Measurements from ENCODE around the gene ADCY2. TPM values are rescaled to one million over a fixed set of nuclear protein-coding genes. Genes with fewer than 3 reads are reported as not detected.

ADCY2 gene
- total RNA-seq, 1 experiment from 2014 or later, result not detected

GRCh38 chr5:7577381-7577780 lies 181.4 kb downstream of the ADCY2 start:
- DNase-seq, result no peak

GRCh38 chr5:7578071-7578470 lies 182.1 kb downstream of the ADCY2 start:
- Histone ChIP-seq H3K4me1 (ENCODE audit: low read length) (no peaks in the 10 kb centered on the region), H3K36me3 (ENCODE audit: insufficient read depth, low read length) (no peaks in the 10 kb centered on the region), H3K9me2 (replicated peaks; ENCODE audit: insufficient read depth, low read length) (no peaks in the 10 kb centered on the region), H3K9me3 (ENCODE audit: low read length) (no peaks in the 10 kb centered on the region), H3K79me2 (ENCODE audit: low read length) (no peaks in the 10 kb centered on the region), H3K27ac (ENCODE audit: low read length) (no peak overlapping the region), H3K4me3 (ENCODE audit: low read length) (no peak overlapping the region), H3K4me2 (ENCODE audit: low read depth, low read length, poor library complexity, severe bottlenecking) (no peak overlapping the region), H3K27me3 (ENCODE audit: low read length) (no peaks in the 10 kb centered on the region), H3K9ac (ENCODE audit: low read length) (no peak overlapping the region), H2AFZ (ENCODE audit: low read length) (no peak overlapping the region), H4K20me1 (ENCODE audit: insufficient read depth, low read depth, low read length) (no peaks in the 10 kb centered on the region)
- no peak for DNase-seq

More at GRCh38 chr5:7577381-7577780, 181.4 kb downstream of the ADCY2 start:
- Histone ChIP-seq H3K4me1 (ENCODE audit: low read length) (no peaks in the 10 kb centered on the region), H3K4me3 (ENCODE audit: low read length) (no peak overlapping the region), H2AFZ (ENCODE audit: low read length) (no peak overlapping the region), H3K36me3 (ENCODE audit: insufficient read depth, low read length) (no peaks in the 10 kb centered on the region), H3K9ac (ENCODE audit: low read length) (no peak overlapping the region), H3K27ac (ENCODE audit: low read length) (no peak overlapping the region), H3K9me3 (ENCODE audit: low read length) (no peaks in the 10 kb centered on the region), H4K20me1 (ENCODE audit: insufficient read depth, low read depth, low read length) (no peaks in the 10 kb centered on the region), H3K4me2 (ENCODE audit: low read depth, low read length, poor library complexity, severe bottlenecking) (no peak overlapping the region), H3K27me3 (ENCODE audit: low read length) (no peaks in the 10 kb centered on the region), H3K9me2 (replicated peaks; ENCODE audit: insufficient read depth, low read length) (no peaks in the 10 kb centered on the region), H3K79me2 (ENCODE audit: low read length) (no peaks in the 10 kb centered on the region)

GRCh38 chr5:7584749-7585148 lies 188.8 kb downstream of the ADCY2 start:
- Histone ChIP-seq H3K27ac (ENCODE audit: low read length) (no peak overlapping the region), H3K27me3 (ENCODE audit: low read length) (no peaks in the 10 kb centered on the region), H4K20me1 (ENCODE audit: insufficient read depth, low read depth, low read length) (no peaks in the 10 kb centered on the region), H3K4me2 (ENCODE audit: low read depth, low read length, poor library complexity, severe bottlenecking) (no peak overlapping the region), H3K9ac (ENCODE audit: low read length) (no peak overlapping the region), H2AFZ (ENCODE audit: low read length) (no peak overlapping the region), H3K79me2 (ENCODE audit: low read length) (no peaks in the 10 kb centered on the region), H3K9me2 (replicated peaks; ENCODE audit: insufficient read depth, low read length) (no peaks in the 10 kb centered on the region), H3K4me1 (ENCODE audit: low read length) (no peaks in the 10 kb centered on the region), H3K4me3 (ENCODE audit: low read length) (no peak overlapping the region), H3K36me3 (ENCODE audit: insufficient read depth, low read length) (no peaks in the 10 kb centered on the region), H3K9me3 (ENCODE audit: low read length) (no peaks in the 10 kb centered on the region)
- no peak for DNase-seq

- DNase-seq, result no peak
- Histone ChIP-seq H3K4me2 (ENCODE audit: low read depth, low read length, poor library complexity, severe bottlenecking) (no peak overlapping the region), H3K9ac (ENCODE audit: low read length) (no peak overlapping the region), H2AFZ (ENCODE audit: low read length) (no peak overlapping the region), H3K27ac (ENCODE audit: low read length) (no peak overlapping the region), H3K27me3 (ENCODE audit: low read length) (no peaks in the 10 kb centered on the region), H3K4me3 (ENCODE audit: low read length) (no peak overlapping the region), H3K79me2 (ENCODE audit: low read length) (no peaks in the 10 kb centered on the region), H3K4me1 (ENCODE audit: low read length) (no peaks in the 10 kb centered on the region), H4K20me1 (ENCODE audit: insufficient read depth, low read depth, low read length) (no peaks in the 10 kb centered on the region), H3K9me2 (replicated peaks; ENCODE audit: insufficient read depth, low read length) (no peaks in the 10 kb centered on the region), H3K36me3 (ENCODE audit: insufficient read depth, low read length) (no peaks in the 10 kb centered on the region), H3K9me3 (ENCODE audit: low read length) (no peaks in the 10 kb centered on the region)
Observed at GRCh38 chr5:7585807-7586206, 189.9 kb downstream of the ADCY2 start.

- no peaks in the 10 kb centered on the region for H3K27me3 ChIP-seq (ENCODE audit: low read length)
- no peaks in the 10 kb centered on the region for H3K9me3 ChIP-seq (ENCODE audit: low read length)
- no peak overlapping the region for H2AFZ ChIP-seq (ENCODE audit: low read length)
- H3K79me2 ChIP-seq (ENCODE audit: low read length), result no peaks in the 10 kb centered on the region
- no peaks in the 10 kb centered on the region for H3K9me2 ChIP-seq (replicated peaks; ENCODE audit: insufficient read depth, low read length)
- no peak overlapping the region for H3K4me2 ChIP-seq (ENCODE audit: low read depth, low read length, poor library complexity, severe bottlenecking)
- H3K36me3 ChIP-seq (ENCODE audit: insufficient read depth, low read length), result no peaks in the 10 kb centered on the region
- no peak overlapping the region for H3K4me3 ChIP-seq (ENCODE audit: low read length)
- no peaks in the 10 kb centered on the region for H4K20me1 ChIP-seq (ENCODE audit: insufficient read depth, low read depth, low read length)
- no peak for DNase-seq
- no peaks in the 10 kb centered on the region for H3K4me1 ChIP-seq (ENCODE audit: low read length)
- no peak overlapping the region for H3K9ac ChIP-seq (ENCODE audit: low read length)
- no peak overlapping the region for H3K27ac ChIP-seq (ENCODE audit: low read length)
Observed at GRCh38 chr5:7586480-7586879, 190.5 kb downstream of the ADCY2 start.

GRCh38 chr5:7589800-7590199 lies 193.9 kb downstream of the ADCY2 start:
- H3K27ac ChIP-seq (ENCODE audit: low read length), result no peak overlapping the region
- no peaks in the 10 kb centered on the region for H4K20me1 ChIP-seq (ENCODE audit: insufficient read depth, low read depth, low read length)
- no peak overlapping the region for H3K9ac ChIP-seq (ENCODE audit: low read length)
- H3K4me3 ChIP-seq (ENCODE audit: low read length), result no peak overlapping the region
- no peaks in the 10 kb centered on the region for H3K4me1 ChIP-seq (ENCODE audit: low read length)
- H3K36me3 ChIP-seq (ENCODE audit: insufficient read depth, low read length), result no peaks in the 10 kb centered on the region
- H3K9me3 ChIP-seq (ENCODE audit: low read length), result no peaks in the 10 kb centered on the region
- DNase-seq, result no peak
- no peaks in the 10 kb centered on the region for H3K27me3 ChIP-seq (ENCODE audit: low read length)
- no peak overlapping the region for H3K4me2 ChIP-seq (ENCODE audit: low read depth, low read length, poor library complexity, severe bottlenecking)
- H2AFZ ChIP-seq (ENCODE audit: low read length), result no peak overlapping the region
- no peaks in the 10 kb centered on the region for H3K9me2 ChIP-seq (replicated peaks; ENCODE audit: insufficient read depth, low read length)
- H3K79me2 ChIP-seq (ENCODE audit: low read length), result no peaks in the 10 kb centered on the region

- Histone ChIP-seq H3K9me3 (ENCODE audit: low read length) (no peaks in the 10 kb centered on the region), H3K4me2 (ENCODE audit: low read depth, low read length, poor library complexity, severe bottlenecking) (no peak overlapping the region), H2AFZ (ENCODE audit: low read length) (no peak overlapping the region), H3K27me3 (ENCODE audit: low read length) (no peaks in the 10 kb centered on the region), H3K4me1 (ENCODE audit: low read length) (no peaks in the 10 kb centered on the region), H3K27ac (ENCODE audit: low read length) (no peak overlapping the region), H4K20me1 (ENCODE audit: insufficient read depth, low read depth, low read length) (no peaks in the 10 kb centered on the region), H3K36me3 (ENCODE audit: insufficient read depth, low read length) (no peaks in the 10 kb centered on the region), H3K79me2 (ENCODE audit: low read length) (no peaks in the 10 kb centered on the region), H3K9me2 (replicated peaks; ENCODE audit: insufficient read depth, low read length) (no peaks in the 10 kb centered on the region), H3K9ac (ENCODE audit: low read length) (no peak overlapping the region), H3K4me3 (ENCODE audit: low read length) (no peak overlapping the region)
- DNase-seq, result peak; percentile 60
Observed at GRCh38 chr5:7592910-7593309, 197.0 kb downstream of the ADCY2 start.

- H3K4me2 ChIP-seq (ENCODE audit: low read depth, low read length, poor library complexity, severe bottlenecking), result no peak overlapping the region
- H3K9ac ChIP-seq (ENCODE audit: low read length), result no peak overlapping the region
Observed at GRCh38 chr5:7597059-7597642, 201.2 kb downstream of the ADCY2 start.

More at GRCh38 chr5:7597059-7597642, 201.2 kb downstream of the ADCY2 start:
- no peak overlapping the region for H2AFZ ChIP-seq (ENCODE audit: low read length)
- H3K27ac ChIP-seq (ENCODE audit: low read length), result no peak overlapping the region
- H3K4me1 ChIP-seq (ENCODE audit: low read length), result no peaks in the 10 kb centered on the region
- no peaks in the 10 kb centered on the region for H3K79me2 ChIP-seq (ENCODE audit: low read length)
- no peak for DNase-seq
- no peaks in the 10 kb centered on the region for H3K27me3 ChIP-seq (ENCODE audit: low read length)
- no peaks in the 10 kb centered on the region for H3K9me2 ChIP-seq (replicated peaks; ENCODE audit: insufficient read depth, low read length)
- H4K20me1 ChIP-seq (ENCODE audit: insufficient read depth, low read depth, low read length), result no peaks in the 10 kb centered on the region
- no peak overlapping the region for H3K4me3 ChIP-seq (ENCODE audit: low read length)
- H3K9me3 ChIP-seq (ENCODE audit: low read length), result no peaks in the 10 kb centered on the region
- H3K36me3 ChIP-seq (ENCODE audit: insufficient read depth, low read length), result no peaks in the 10 kb centered on the region

Data from Karpas-422 (cell line).